ENCODE measurements around the gene NOS1AP. TPM values are rescaled to one million over a fixed set of nuclear protein-coding genes. Genes with fewer than 3 reads are reported as not detected.

The NOS1AP gene
- total RNA-seq, 1 experiment from 2014 or later: 14.7 TPM

DNA sequence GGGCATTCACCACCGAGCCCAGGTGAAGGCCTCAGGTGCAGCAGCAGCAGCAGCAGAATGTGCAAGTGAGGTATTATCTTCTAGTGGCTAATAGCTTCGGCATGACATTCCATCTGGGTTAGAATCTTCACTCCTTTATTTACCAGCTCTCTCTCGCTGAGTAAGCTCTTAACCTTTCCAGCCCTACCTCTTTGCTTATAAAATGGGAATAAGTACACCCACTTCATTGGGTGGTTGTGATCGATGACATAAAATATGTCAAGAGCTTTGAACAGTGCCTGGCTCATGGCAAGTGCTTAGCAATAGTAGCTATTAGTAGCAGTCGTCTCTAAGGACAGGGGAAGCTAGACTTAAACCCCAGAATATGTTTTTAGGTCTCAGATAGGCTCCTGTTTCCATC, 149.5 kb downstream of the NOS1AP start:
- no peaks in the 10 kb centered on the region for H3K9me3 Mint-ChIP-seq
- ChIA-PET POLR2A (no interaction called here), CTCF (interaction anchor here (0.9 to 2.3 kb wide), 4 partner anchors 11 to 163 kb away, joined by 3 to 9 read pairs (median 4); no protein-coding TSS in a partner anchor)
- TF ChIP-seq NFE2L1 (CRISPR knock-in tag; IDR thresholded peaks at IDR 0.05): no peak
- no peak for TF ChIP-seq EMX1 (CRISPR knock-in tag; IDR thresholded peaks at IDR 0.05)
- no peak for TF ChIP-seq ZNF138 (CRISPR knock-in tag; conservative IDR thresholded peaks at IDR 0.05)
- no peak for TF ChIP-seq FOXK1 (CRISPR knock-in tag; IDR thresholded peaks at IDR 0.05)
- no peak for TF ChIP-seq CREM (CRISPR knock-in tag; IDR thresholded peaks at IDR 0.05)
- no peak for TF ChIP-seq RORB (CRISPR knock-in tag; IDR thresholded peaks at IDR 0.05)
- TF ChIP-seq GABPB1 (CRISPR knock-in tag; IDR thresholded peaks at IDR 0.05): no peak
- H3K4me1 Mint-ChIP-seq: peaks cover 93% of the 10 kb centered on the region
- H3K27ac Mint-ChIP-seq: no peak overlapping the region
- DNase-seq (ENCODE audit: low spot score): no peak
- no peak for ATAC-seq
- no peak overlapping the region for H3K4me3 Mint-ChIP-seq
- no peaks in the 10 kb centered on the region for H3K27me3 Mint-ChIP-seq (ENCODE audit: low read depth)
- H3K36me3 Mint-ChIP-seq: no peaks in the 10 kb centered on the region

DNA sequence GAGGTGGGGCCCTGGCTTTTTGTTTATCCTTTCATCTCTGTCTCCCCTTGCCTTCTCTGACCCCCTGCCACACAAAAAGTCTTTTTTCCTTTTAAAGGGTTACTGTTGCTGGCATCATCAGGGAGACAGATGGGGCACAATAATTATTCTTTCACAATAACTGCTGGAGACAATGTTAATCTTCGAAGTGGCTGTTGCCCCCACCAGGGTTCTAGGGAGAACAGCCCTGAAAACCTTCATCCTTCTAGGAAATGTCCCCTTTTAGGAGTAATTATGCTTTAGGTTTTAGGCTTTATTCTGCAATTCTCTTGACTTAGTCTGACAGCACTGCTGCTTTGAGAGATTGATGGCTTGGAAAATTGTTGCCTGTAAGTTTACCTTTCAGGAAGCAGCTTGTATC, 150.0 kb downstream of the NOS1AP start:
- Mint-ChIP-seq H3K27ac (no peak overlapping the region; the same call in 1 of the 2 replicates), H3K4me1 (peaks cover 93% of the 10 kb centered on the region)

More for the DNA sequence above, 150.0 kb downstream of the NOS1AP start:
- no peak overlapping the region for H3K4me3 Mint-ChIP-seq
- TF ChIP-seq, protein P1, sequence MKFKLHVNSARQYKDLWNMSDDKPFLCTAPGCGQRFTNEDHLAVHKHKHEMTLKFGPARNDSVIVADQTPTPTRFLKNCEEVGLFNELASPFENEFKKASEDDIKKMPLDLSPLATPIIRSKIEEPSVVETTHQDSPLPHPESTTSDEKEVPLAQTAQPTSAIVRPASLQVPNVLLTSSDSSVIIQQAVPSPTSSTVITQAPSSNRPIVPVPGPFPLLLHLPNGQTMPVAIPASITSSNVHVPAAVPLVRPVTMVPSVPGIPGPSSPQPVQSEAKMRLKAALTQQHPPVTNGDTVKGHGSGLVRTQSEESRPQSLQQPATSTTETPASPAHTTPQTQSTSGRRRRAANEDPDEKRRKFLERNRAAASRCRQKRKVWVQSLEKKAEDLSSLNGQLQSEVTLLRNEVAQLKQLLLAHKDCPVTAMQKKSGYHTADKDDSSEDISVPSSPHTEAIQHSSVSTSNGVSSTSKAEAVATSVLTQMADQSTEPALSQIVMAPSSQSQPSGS (CRISPR knock-in tag; IDR thresholded peaks at IDR 0.05; ENCODE audit: borderline replicate concordance, low read depth): no peak
- TF ChIP-seq RORB (CRISPR knock-in tag; IDR thresholded peaks at IDR 0.05): no peak
- TF ChIP-seq, protein P2, sequence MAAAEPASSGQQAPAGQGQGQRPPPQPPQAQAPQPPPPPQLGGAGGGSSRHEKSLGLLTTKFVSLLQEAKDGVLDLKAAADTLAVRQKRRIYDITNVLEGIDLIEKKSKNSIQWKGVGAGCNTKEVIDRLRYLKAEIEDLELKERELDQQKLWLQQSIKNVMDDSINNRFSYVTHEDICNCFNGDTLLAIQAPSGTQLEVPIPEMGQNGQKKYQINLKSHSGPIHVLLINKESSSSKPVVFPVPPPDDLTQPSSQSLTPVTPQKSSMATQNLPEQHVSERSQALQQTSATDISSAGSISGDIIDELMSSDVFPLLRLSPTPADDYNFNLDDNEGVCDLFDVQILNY (CRISPR knock-in tag; IDR thresholded peaks at IDR 0.05): no peak
- no peak for TF ChIP-seq ZNF396 (CRISPR knock-in tag; IDR thresholded peaks at IDR 0.05; ENCODE audit: borderline replicate concordance)
- no peak for TF ChIP-seq MXD4 (CRISPR knock-in tag; IDR thresholded peaks at IDR 0.05; ENCODE audit: borderline replicate concordance)
- TF ChIP-seq, protein P3, sequence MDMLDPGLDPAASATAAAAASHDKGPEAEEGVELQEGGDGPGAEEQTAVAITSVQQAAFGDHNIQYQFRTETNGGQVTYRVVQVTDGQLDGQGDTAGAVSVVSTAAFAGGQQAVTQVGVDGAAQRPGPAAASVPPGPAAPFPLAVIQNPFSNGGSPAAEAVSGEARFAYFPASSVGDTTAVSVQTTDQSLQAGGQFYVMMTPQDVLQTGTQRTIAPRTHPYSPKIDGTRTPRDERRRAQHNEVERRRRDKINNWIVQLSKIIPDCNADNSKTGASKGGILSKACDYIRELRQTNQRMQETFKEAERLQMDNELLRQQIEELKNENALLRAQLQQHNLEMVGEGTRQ (CRISPR knock-in tag; IDR thresholded peaks at IDR 0.05): no peak
- no peak for TF ChIP-seq CREM (CRISPR knock-in tag; IDR thresholded peaks at IDR 0.05)
- no peak for TF ChIP-seq NR2C2 (CRISPR knock-in tag; IDR thresholded peaks at IDR 0.05)
- no peak for TF ChIP-seq NFE2L1 (CRISPR knock-in tag; IDR thresholded peaks at IDR 0.05)
- TF ChIP-seq, protein P4, sequence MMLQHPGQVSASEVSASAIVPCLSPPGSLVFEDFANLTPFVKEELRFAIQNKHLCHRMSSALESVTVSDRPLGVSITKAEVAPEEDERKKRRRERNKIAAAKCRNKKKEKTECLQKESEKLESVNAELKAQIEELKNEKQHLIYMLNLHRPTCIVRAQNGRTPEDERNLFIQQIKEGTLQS (CRISPR knock-in tag; conservative IDR thresholded peaks at IDR 0.05): no peak
- no peak for TF ChIP-seq SP1 (CRISPR knock-in tag; conservative IDR thresholded peaks at IDR 0.05)
- TF ChIP-seq, protein P5, sequence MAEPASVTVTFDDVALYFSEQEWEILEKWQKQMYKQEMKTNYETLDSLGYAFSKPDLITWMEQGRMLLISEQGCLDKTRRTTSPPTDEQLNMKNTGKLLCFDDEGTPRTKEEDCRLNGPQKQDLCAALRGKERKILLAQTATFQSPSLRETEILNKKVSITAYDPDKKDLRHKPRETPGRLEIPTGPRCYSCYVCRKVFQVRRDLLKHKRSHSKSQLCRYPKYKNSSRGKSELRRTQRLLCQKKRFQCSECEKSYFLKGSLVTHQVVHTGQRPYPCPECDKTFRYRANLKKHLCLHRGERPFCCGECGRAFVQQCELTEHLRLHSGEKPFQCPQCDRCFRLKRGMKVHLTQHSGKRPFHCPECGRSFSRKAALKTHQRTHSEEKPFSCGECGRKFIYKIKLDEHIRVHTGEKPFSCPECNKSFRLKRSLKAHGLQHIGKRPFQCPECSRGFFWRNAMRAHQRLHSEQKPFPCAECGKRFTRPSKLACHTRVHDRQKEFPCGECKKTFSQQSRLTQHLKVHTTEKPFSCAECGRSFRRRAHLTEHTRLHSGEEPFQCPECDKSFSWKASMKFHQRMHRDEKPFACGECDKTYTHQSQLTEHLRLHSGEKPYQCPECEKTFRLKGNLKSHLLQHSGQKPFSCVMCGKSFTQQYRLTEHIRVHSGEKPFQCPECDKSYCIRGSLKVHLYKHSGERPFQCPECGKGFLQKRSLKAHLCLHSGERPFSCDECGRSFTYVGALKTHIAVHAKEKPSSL (CRISPR knock-in tag; conservative IDR thresholded peaks at IDR 0.05): no peak
- TF ChIP-seq GRHL2 (CRISPR knock-in tag; IDR thresholded peaks at IDR 0.05; ENCODE audit: insufficient replicate concordance, severe bottlenecking): no peak
- no peak for TF ChIP-seq ELF4 (CRISPR knock-in tag; IDR thresholded peaks at IDR 0.05; ENCODE audit: low read depth)
- no peak for TF ChIP-seq FOXP1 (CRISPR knock-in tag; IDR thresholded peaks at IDR 0.05; ENCODE audit: borderline replicate concordance)
- no peak for TF ChIP-seq TEAD4 (CRISPR knock-in tag; IDR thresholded peaks at IDR 0.05)
- TF ChIP-seq, protein P6, sequence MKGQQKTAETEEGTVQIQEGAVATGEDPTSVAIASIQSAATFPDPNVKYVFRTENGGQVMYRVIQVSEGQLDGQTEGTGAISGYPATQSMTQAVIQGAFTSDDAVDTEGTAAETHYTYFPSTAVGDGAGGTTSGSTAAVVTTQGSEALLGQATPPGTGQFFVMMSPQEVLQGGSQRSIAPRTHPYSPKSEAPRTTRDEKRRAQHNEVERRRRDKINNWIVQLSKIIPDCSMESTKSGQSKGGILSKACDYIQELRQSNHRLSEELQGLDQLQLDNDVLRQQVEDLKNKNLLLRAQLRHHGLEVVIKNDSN (CRISPR knock-in tag; IDR thresholded peaks at IDR 0.05): no peak
- TF ChIP-seq CBFB (CRISPR knock-in tag; IDR thresholded peaks at IDR 0.05; ENCODE audit: low read depth): no peak
- no peak for ATAC-seq
- no peaks in the 10 kb centered on the region for H3K27me3 Mint-ChIP-seq (ENCODE audit: low read depth)
- POLR2A ChIA-PET: no interaction called here
- no peak for DNase-seq (ENCODE audit: low spot score)
- CTCF ChIA-PET: interaction anchor here (0.9 to 2.3 kb wide), 5 partner anchors 11 to 163 kb away, joined by 3 to 9 read pairs (median 4); no protein-coding TSS in a partner anchor
- no peaks in the 10 kb centered on the region for H3K36me3 Mint-ChIP-seq
- H3K9me3 Mint-ChIP-seq: no peaks in the 10 kb centered on the region

Data from WTC11 (cell line).